H1 (cell line): ENCODE measurements around the gene ANK3. TPM values are rescaled to one million over a fixed set of nuclear protein-coding genes. Genes with fewer than 3 reads are reported as not detected.

Experiments used
- CTCF ChIA-PET: fragments of 300-600 bp; sonication (Branson Sonifier 250); formaldehyde crosslinking; loops from one replicate; lab custom pipeline; 2021; ENCODE audit not compliant: partially characterized antibody; lab: Charles Lee
- POLR2A ChIA-PET: fragments of 300-600 bp; sonication (Branson Sonifier 250); formaldehyde crosslinking; loops from one replicate; lab custom pipeline; 2021; ENCODE audit warnings: inconsistent platforms; ENCODE audit not compliant: partially characterized antibody; lab: Charles Lee
- DNase-seq, 2 experiments: peaks; one replicate each; pipeline versions ENCODE4 v3.0.0 to v3.0.0-alpha.2; 2010 to 2022; ENCODE audit warnings: low spot score in 2 of 2, low read depth in 1 of 2, mixed read lengths in 1 of 2
- FAIRE-seq: peaks from 2 replicates; lab custom pipeline; 2011; peaks lifted over from hg19 to GRCh38; lab: Jason Lieb, UNC
- H2AFZ ChIP-seq: 2 replicates; pipeline ENCODE4 v1.8.1; 2012; ENCODE audit warnings: low read length, inconsistent platforms
- H2AK5ac ChIP-seq: 2 replicates; pipeline ENCODE4 v1.6.1; 2013; ENCODE audit warnings: low read depth, low read length
- H2BK120ac ChIP-seq: replicated peaks from 2 replicates; pipeline ENCODE3; 2013; ENCODE audit warnings: low read depth, low read length, inconsistent platforms
- H2BK12ac ChIP-seq: 2 replicates; pipeline ENCODE4 v1.6.1; 2013; ENCODE audit warnings: low read depth, low read length
- H2BK15ac ChIP-seq: 2 replicates; pipeline ENCODE4 v1.6.1; 2013; ENCODE audit warnings: low read length
- H2BK20ac ChIP-seq: 2 replicates; pipeline ENCODE4 v1.6.1; 2013; ENCODE audit warnings: low read length
- H2BK5ac ChIP-seq: 2 replicates; pipeline ENCODE4 v1.6.1; 2013; ENCODE audit warnings: low read depth, low read length
- H3K14ac ChIP-seq: 2 replicates; pipeline ENCODE4 v1.6.1; 2013; ENCODE audit warnings: inconsistent platforms; ENCODE audit not compliant: insufficient read length
- H3K18ac ChIP-seq: 2 replicates; pipeline ENCODE4 v1.6.1; 2013; ENCODE audit warnings: low read length; ENCODE audit errors: extremely low read depth
- H3K23ac ChIP-seq: 2 replicates; pipeline ENCODE4 v1.6.1; 2013; ENCODE audit warnings: inconsistent platforms; ENCODE audit not compliant: insufficient read length
- H3K23me2 ChIP-seq: 2 replicates; pipeline ENCODE4 v1.6.1; 2013; ENCODE audit warnings: low read depth, low read length
- H3K27ac ChIP-seq: 2 replicates; pipeline ENCODE4 v1.6.1; 2011; ENCODE audit warnings: low read depth, low read length, inconsistent platforms
- H3K27me3 ChIP-seq, 4 experiments: replicated peaks in 1 of 4; 1 replicate in 1 of 4; 2 replicates in 3 of 4; pipeline versions ENCODE4 v1.6.1 to v1.8.1; 2011 to 2013; ENCODE audit warnings: low read length in 3 of 4, mild to moderate bottlenecking in 3 of 4, inconsistent platforms in 2 of 4, mixed read lengths in 2 of 4, moderate library complexity in 1 of 4; ENCODE audit not compliant: control insufficient read depth in 3 of 4, insufficient read depth in 3 of 4; ENCODE audit errors: extremely low read depth in 1 of 4
- H3K36me3 ChIP-seq, 4 experiments: 2 replicates each; pipeline versions ENCODE4 v1.6.1 to v1.8.1; 2011 to 2013; ENCODE audit warnings: mild to moderate bottlenecking in 4 of 4, low read length in 3 of 4, moderate library complexity in 2 of 4, control low read depth in 1 of 4, inconsistent platforms in 1 of 4; ENCODE audit not compliant: insufficient read depth in 4 of 4, control insufficient read depth in 2 of 4
- H3K4ac ChIP-seq: replicated peaks from 2 replicates; pipeline ENCODE3; 2013; ENCODE audit warnings: low read length, low read depth, mixed read lengths, inconsistent platforms; ENCODE audit not compliant: insufficient read length
- H3K4me1 ChIP-seq, 4 experiments: replicated peaks in 1 of 4; 1 replicate in 1 of 4; 2 replicates in 3 of 4; pipeline versions ENCODE4 v1.6.1 to v1.8.1; 2011 to 2013; ENCODE audit warnings: low read length in 3 of 4, inconsistent platforms in 2 of 4, mixed read lengths in 1 of 4; ENCODE audit not compliant: insufficient read depth in 4 of 4, control insufficient read depth in 3 of 4
- H3K4me2 ChIP-seq, 2 experiments: 2 replicates each; pipeline versions ENCODE4 v1.6.1 to v1.8.1; 2011 to 2013; ENCODE audit warnings: low read depth in 2 of 2, low read length in 2 of 2, control low read depth in 1 of 2, inconsistent platforms in 1 of 2, mild to moderate bottlenecking in 1 of 2; ENCODE audit not compliant: insufficient read depth in 1 of 2
- H3K4me3 ChIP-seq, 4 experiments: fragments of 200-600, 300-600 bp in 1 of 4; sonication (generic), shearing (Covaris generic), sonication (Bioruptor Twin) in 1 of 4; 2 replicates each; pipeline versions ENCODE4 v1.5.1 to v1.8.1; 2011 to 2016; ENCODE audit warnings: low read length in 4 of 4, low read depth in 3 of 4, control low read depth in 2 of 4, inconsistent platforms in 2 of 4, mild to moderate bottlenecking in 2 of 4, mixed read lengths in 1 of 4, moderate library complexity in 1 of 4; ENCODE audit not compliant: insufficient read depth in 2 of 4; ENCODE audit errors: extremely low read depth in 1 of 4
- H3K56ac ChIP-seq: replicated peaks from 2 replicates; pipeline ENCODE3; 2013; ENCODE audit warnings: low read depth, mild to moderate bottlenecking, mixed read lengths, low read length, inconsistent platforms; ENCODE audit not compliant: insufficient read length
- H3K79me1 ChIP-seq: 2 replicates; pipeline ENCODE4 v1.6.1; 2013; ENCODE audit warnings: low read depth, low read length, control low read depth
- H3K79me2 ChIP-seq, 2 experiments: 2 replicates each; pipeline versions ENCODE4 v1.6.1 to v1.8.1; 2012 to 2013; ENCODE audit warnings: low read length in 2 of 2, mild to moderate bottlenecking in 2 of 2, inconsistent platforms in 1 of 2; ENCODE audit not compliant: insufficient read depth in 2 of 2, control insufficient read depth in 1 of 2
- H3K9ac ChIP-seq, 4 experiments: replicated peaks in 1 of 4; 1 replicate in 1 of 4; 2 replicates in 3 of 4; pipeline versions ENCODE4 v1.6.1 to v1.8.1; 2011 to 2013; ENCODE audit warnings: low read depth in 3 of 4, low read length in 3 of 4, control low read depth in 2 of 4, mild to moderate bottlenecking in 2 of 4, moderate library complexity in 2 of 4, inconsistent platforms in 1 of 4; ENCODE audit errors: extremely low read depth in 1 of 4
- H3K9me3 ChIP-seq, 2 experiments: 2 replicates each; pipeline versions ENCODE4 v1.6.1 to v1.8.1; 2012 to 2013; ENCODE audit warnings: mild to moderate bottlenecking in 2 of 2, moderate library complexity in 2 of 2, control low read depth in 1 of 2, inconsistent platforms in 1 of 2, low read depth in 1 of 2, low read length in 1 of 2, mixed read lengths in 1 of 2; ENCODE audit not compliant: insufficient read depth in 2 of 2
- H4K20me1 ChIP-seq, 2 experiments: replicated peaks in 1 of 2; 2 replicates each; pipeline versions ENCODE3 to v1.8.1; 2011 to 2013; ENCODE audit warnings: inconsistent platforms in 2 of 2, low read length in 2 of 2, mild to moderate bottlenecking in 1 of 2; ENCODE audit not compliant: insufficient read depth in 2 of 2, control insufficient read depth in 1 of 2
- H4K5ac ChIP-seq: 2 replicates; pipeline ENCODE4 v1.6.1; 2013; ENCODE audit warnings: low read length, low read depth, mixed read lengths, inconsistent platforms; ENCODE audit not compliant: insufficient read length
- H4K8ac ChIP-seq: 2 replicates; pipeline ENCODE4 v1.8.0; 2013; ENCODE audit warnings: mild to moderate bottlenecking, moderate library complexity, low read length, inconsistent platforms; ENCODE audit not compliant: insufficient read depth; ENCODE audit errors: extremely low read depth
- H4K91ac ChIP-seq: replicated peaks from 2 replicates; pipeline ENCODE3; 2013; ENCODE audit warnings: low read length, mixed read lengths, inconsistent platforms; ENCODE audit not compliant: insufficient read length
- JUN ChIP-seq: IDR thresholded peaks from 2 replicates; pipeline ENCODE4 v1.6.1; 2011; ENCODE audit warnings: low read depth, mild to moderate bottlenecking, improper control_type of control experiment, low read length
- KDM4A ChIP-seq: IDR thresholded peaks from one replicate; pipeline ENCODE4 v1.7.1; 2012; ENCODE audit warnings: low read depth, mild to moderate bottlenecking, moderate library complexity, low read length, inconsistent platforms; ENCODE audit not compliant: severe bottlenecking
- RAD21 ChIP-seq, 2 experiments: IDR thresholded peaks in 1 of 2; conservative IDR thresholded peaks in 1 of 2; 2 replicates each; pipeline ENCODE4 v1.6.1; 2011; ENCODE audit warnings: low read depth in 2 of 2, low read length in 2 of 2, improper control_type of control experiment in 1 of 2, inconsistent platforms in 1 of 2, mild to moderate bottlenecking in 1 of 2, moderate library complexity in 1 of 2
- RXRA ChIP-seq: IDR thresholded peaks from 2 replicates; pipeline ENCODE4 v1.6.1; 2011; ENCODE audit warnings: low read depth, mild to moderate bottlenecking, low read length, moderate library complexity; ENCODE audit not compliant: insufficient read depth
- SP1 ChIP-seq: IDR thresholded peaks from 2 replicates; pipeline ENCODE4 v1.6.1; 2011; ENCODE audit warnings: low read depth, low read length
- SP4 ChIP-seq: IDR thresholded peaks from 2 replicates; pipeline ENCODE4 v1.6.1; 2012; ENCODE audit warnings: low read length, inconsistent platforms
- SUZ12 ChIP-seq: fragments of 200-600 bp; sonication (generic); IDR thresholded peaks from 2 replicates; pipeline ENCODE4 v1.6.1; 2012; ENCODE audit warnings: mild to moderate bottlenecking, inconsistent platforms, low read length, moderate library complexity, mixed read lengths
- TAF1 ChIP-seq: IDR thresholded peaks from 2 replicates; pipeline ENCODE4 v1.6.1; 2011; ENCODE audit warnings: mild to moderate bottlenecking, low read depth, low read length
- TAF7 ChIP-seq: optimal IDR thresholded peaks from 2 replicates; pipeline ENCODE3; 2011; ENCODE audit warnings: low read depth, mild to moderate bottlenecking, inconsistent platforms, low read length, moderate library complexity, borderline replicate concordance
- YY1 ChIP-seq: IDR thresholded peaks from 2 replicates; pipeline ENCODE4 v1.6.1; 2011; ENCODE audit warnings: low read depth, mild to moderate bottlenecking, low read length
- WGBS, 2 experiments: shearing (Covaris generic) in 1 of 2; methylation state at CpG; one replicate each; pipeline versions ENCODE4 v1.1.6 to v1.1.7; 2013 to 2015; ENCODE audit warnings: low lambda C conversion rate in 2 of 2, mixed read lengths in 2 of 2, inconsistent platforms in 1 of 2, low coverage in 1 of 2, missing lambda C conversion rate in 1 of 2; ENCODE audit not compliant: insufficient replicate concordance in 2 of 2, insufficient coverage in 1 of 2, insufficient read length in 1 of 2; ENCODE audit errors: extremely low coverage in 1 of 2, missing lambda C conversion rate in 1 of 2; 5-methylcytosine and 5-hydroxymethylcytosine counted together
- polyA plus RNA-seq, 7 experiments: library from polyadenylated mRNA; depleted of rRNA in 3 of 7; stranded (reverse) in 5 of 7; unstranded in 2 of 7; fragments of >200 nt in 5 of 7; fragments of 200-250 nt in 2 of 7; gene quantifications; 1 replicate in 5 of 7; 2 replicates in 1 of 7; 4 replicates in 1 of 7; pipeline versions ENCODE4 v1.2.1 to v1.2.3, GENCODE V29; 2011 to 2013; ENCODE audit warnings: missing spikeins in 2 of 7, mixed read lengths in 2 of 7
- total RNA-seq: library from RNA; stranded (reverse); fragmentation: NEBNext Ultra II Directional; extraction: Animal tissue kit (Norgen Biotek cat#: 25700); gene quantifications from 2 replicates; pipeline ENCODE4 v1.2.1, GENCODE V29; 2021
- TF ChIP-seq, protein P1 (sequence below): IDR thresholded peaks from 2 replicates; pipeline ENCODE4 v1.6.1; 2012; ENCODE audit warnings: inconsistent platforms

ANK3 gene
- total and polyA plus RNA-seq, 2 of the 8 experiments (the other 6 are each of a cell fraction or from before 2014, with no cell fraction given), result 18.1 to 67.9 TPM

DNA sequence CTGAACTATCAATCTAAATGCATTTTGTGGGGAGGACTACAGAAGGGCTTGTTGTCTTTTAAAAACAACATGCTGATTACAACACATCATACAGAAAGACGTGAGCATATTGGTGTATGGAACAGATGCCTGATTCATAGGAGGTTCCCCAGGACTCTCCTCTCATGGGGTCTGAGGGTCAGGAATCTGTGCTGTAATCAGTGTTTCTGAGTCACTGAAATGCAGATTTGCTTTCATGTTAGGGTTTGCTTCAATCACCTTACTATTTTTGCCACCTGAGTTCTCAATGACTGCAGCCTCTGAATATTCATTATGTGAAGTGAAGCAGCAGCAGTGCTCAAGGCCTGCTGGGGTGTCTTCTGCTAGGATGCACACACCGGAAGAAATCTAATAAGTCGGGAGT lies 550 bp upstream of the ANK3 start:
- Histone ChIP-seq H3K9ac (no peak overlapping the region), H3K36me3 (no peaks in the 10 kb centered on the region), H3K4ac (no peak overlapping the region), H3K27me3 (no peaks in the 10 kb centered on the region), H4K5ac (no peak overlapping the region), H3K79me1 (no peaks in the 10 kb centered on the region), H2BK120ac (no peak overlapping the region), H2BK12ac (no peak overlapping the region), H3K18ac (no peak overlapping the region), H3K79me2 (no peaks in the 10 kb centered on the region), H3K23me2 (no peaks in the 10 kb centered on the region), H2BK15ac (no peak overlapping the region), H3K9me3 (no peaks in the 10 kb centered on the region), H3K4me1 (peaks cover 0 to 12% (median 9%) of the 10 kb centered on the region in 4 experiments; a peak in 6 of 7 replicates), H2AK5ac (no peak overlapping the region), H4K91ac (no peak overlapping the region), H2AFZ (no peak overlapping the region), H3K4me2 (no peak overlapping the region), H3K4me3 (no peak overlapping the region), H3K56ac (no peak overlapping the region), H3K23ac (no peak overlapping the region), H2BK5ac (no peak overlapping the region), H3K14ac (no peak overlapping the region), H4K8ac (no peak overlapping the region), H3K27ac (no peak overlapping the region), H2BK20ac (no peak overlapping the region), H4K20me1 (no peaks in the 10 kb centered on the region)
- TF ChIP-seq YY1 (no peak), TAF1 (no peak), KDM4A (no peak), SP1 (no peak), JUN (no peak), TAF7 (no peak), SP4 (no peak), SUZ12 (no peak), RXRA (no peak), RAD21 (IDR thresholded peaks at IDR 0.05 in 1 of 2, conservative IDR thresholded peaks at IDR 0.05 in 1 of 2; ENCODE audit: low read depth in 2 of 2, low read length in 2 of 2) (no peak)
- TF ChIP-seq, protein P1, sequence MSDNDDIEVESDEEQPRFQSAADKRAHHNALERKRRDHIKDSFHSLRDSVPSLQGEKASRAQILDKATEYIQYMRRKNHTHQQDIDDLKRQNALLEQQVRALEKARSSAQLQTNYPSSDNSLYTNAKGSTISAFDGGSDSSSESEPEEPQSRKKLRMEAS, result no peak
- 87% methylated on average over 3 of the region's 3 CpGs; no CpG with 5 or more reads in 1 of the 2 experiments for WGBS, 2 experiments
- FAIRE-seq, result no peak
- POLR2A ChIA-PET, result no interaction called here
- CTCF ChIA-PET, result interaction anchor here (1.0 kb wide), 1 partner anchor 25 kb away, joined by 4 read pairs; no protein-coding TSS in a partner anchor
- DNase-seq, result no peak
